Measurements from ENCODE around the gene FAM131A. TPM values are rescaled to one million over a fixed set of nuclear protein-coding genes. Genes with fewer than 3 reads are reported as not detected.

FAM131A gene
- total RNA-seq, 1 experiment from 2014 or later, result 23.0 TPM

- TF ChIP-seq, protein P1, sequence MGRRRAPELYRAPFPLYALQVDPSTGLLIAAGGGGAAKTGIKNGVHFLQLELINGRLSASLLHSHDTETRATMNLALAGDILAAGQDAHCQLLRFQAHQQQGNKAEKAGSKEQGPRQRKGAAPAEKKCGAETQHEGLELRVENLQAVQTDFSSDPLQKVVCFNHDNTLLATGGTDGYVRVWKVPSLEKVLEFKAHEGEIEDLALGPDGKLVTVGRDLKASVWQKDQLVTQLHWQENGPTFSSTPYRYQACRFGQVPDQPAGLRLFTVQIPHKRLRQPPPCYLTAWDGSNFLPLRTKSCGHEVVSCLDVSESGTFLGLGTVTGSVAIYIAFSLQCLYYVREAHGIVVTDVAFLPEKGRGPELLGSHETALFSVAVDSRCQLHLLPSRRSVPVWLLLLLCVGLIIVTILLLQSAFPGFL (CRISPR knock-in tag; IDR thresholded peaks at IDR 0.05; ENCODE audit: borderline replicate concordance), result no peak
Measured at GRCh38 chr3:184306341-184306972, 30.9 kb upstream of the FAM131A start (continued).

GRCh38 chr3:184307915-184308314, 29.5 kb upstream of the FAM131A start:
- TF ChIP-seq ATF3 (CRISPR knock-in tag; conservative IDR thresholded peaks at IDR 0.05), result no peak
- TF ChIP-seq, protein P2, sequence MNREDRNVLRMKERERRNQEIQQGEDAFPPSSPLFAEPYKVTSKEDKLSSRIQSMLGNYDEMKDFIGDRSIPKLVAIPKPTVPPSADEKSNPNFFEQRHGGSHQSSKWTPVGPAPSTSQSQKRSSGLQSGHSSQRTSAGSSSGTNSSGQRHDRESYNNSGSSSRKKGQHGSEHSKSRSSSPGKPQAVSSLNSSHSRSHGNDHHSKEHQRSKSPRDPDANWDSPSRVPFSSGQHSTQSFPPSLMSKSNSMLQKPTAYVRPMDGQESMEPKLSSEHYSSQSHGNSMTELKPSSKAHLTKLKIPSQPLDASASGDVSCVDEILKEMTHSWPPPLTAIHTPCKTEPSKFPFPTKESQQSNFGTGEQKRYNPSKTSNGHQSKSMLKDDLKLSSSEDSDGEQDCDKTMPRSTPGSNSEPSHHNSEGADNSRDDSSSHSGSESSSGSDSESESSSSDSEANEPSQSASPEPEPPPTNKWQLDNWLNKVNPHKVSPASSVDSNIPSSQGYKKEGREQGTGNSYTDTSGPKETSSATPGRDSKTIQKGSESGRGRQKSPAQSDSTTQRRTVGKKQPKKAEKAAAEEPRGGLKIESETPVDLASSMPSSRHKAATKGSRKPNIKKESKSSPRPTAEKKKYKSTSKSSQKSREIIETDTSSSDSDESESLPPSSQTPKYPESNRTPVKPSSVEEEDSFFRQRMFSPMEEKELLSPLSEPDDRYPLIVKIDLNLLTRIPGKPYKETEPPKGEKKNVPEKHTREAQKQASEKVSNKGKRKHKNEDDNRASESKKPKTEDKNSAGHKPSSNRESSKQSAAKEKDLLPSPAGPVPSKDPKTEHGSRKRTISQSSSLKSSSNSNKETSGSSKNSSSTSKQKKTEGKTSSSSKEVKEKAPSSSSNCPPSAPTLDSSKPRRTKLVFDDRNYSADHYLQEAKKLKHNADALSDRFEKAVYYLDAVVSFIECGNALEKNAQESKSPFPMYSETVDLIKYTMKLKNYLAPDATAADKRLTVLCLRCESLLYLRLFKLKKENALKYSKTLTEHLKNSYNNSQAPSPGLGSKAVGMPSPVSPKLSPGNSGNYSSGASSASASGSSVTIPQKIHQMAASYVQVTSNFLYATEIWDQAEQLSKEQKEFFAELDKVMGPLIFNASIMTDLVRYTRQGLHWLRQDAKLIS (CRISPR knock-in tag; IDR thresholded peaks at IDR 0.05; ENCODE audit: borderline replicate concordance), result no peak
- Mint-ChIP-seq H3K9me3 (no peaks in the 10 kb centered on the region), H3K27me3 (ENCODE audit: low read depth) (no peaks in the 10 kb centered on the region), H3K27ac (no peak overlapping the region), H3K36me3 (peaks cover 66% of the 10 kb centered on the region), H3K4me3 (no peak overlapping the region), H3K4me1 (no peaks in the 10 kb centered on the region)
- ATAC-seq (no peak), DNase-seq (ENCODE audit: low spot score) (no peak)
- ChIA-PET CTCF (no interaction called here), POLR2A (no interaction called here)

- ChIA-PET POLR2A (no interaction called here), CTCF (no interaction called here)
Measured at GRCh38 chr3:184308744-184309143, 28.7 kb upstream of the FAM131A start.

More at GRCh38 chr3:184308744-184309143, 28.7 kb upstream of the FAM131A start:
- H3K36me3 Mint-ChIP-seq, result peaks cover 58% of the 10 kb centered on the region
- no peak overlapping the region for H3K27ac Mint-ChIP-seq
- DNase-seq (ENCODE audit: low spot score) (no peak), ATAC-seq (no peak)
- H3K4me1 Mint-ChIP-seq, result 0 out of 2 replicates have a peak, but pooled peaks cover 1% of the 10 kb centered on the region
- H3K9me3 Mint-ChIP-seq, result no peaks in the 10 kb centered on the region
- no peaks in the 10 kb centered on the region for H3K27me3 Mint-ChIP-seq (ENCODE audit: low read depth)
- TF ChIP-seq, protein P3, sequence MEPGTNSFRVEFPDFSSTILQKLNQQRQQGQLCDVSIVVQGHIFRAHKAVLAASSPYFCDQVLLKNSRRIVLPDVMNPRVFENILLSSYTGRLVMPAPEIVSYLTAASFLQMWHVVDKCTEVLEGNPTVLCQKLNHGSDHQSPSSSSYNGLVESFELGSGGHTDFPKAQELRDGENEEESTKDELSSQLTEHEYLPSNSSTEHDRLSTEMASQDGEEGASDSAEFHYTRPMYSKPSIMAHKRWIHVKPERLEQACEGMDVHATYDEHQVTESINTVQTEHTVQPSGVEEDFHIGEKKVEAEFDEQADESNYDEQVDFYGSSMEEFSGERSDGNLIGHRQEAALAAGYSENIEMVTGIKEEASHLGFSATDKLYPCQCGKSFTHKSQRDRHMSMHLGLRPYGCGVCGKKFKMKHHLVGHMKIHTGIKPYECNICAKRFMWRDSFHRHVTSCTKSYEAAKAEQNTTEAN (CRISPR knock-in tag; IDR thresholded peaks at IDR 0.05), result no peak
- no peak for TF ChIP-seq GTF2I (CRISPR knock-in tag; conservative IDR thresholded peaks at IDR 0.05)
- no peak for TF ChIP-seq MLX (CRISPR knock-in tag; IDR thresholded peaks at IDR 0.05)
- TF ChIP-seq TP53 (CRISPR knock-in tag; IDR thresholded peaks at IDR 0.05), result no peak
- TF ChIP-seq ZNF317 (CRISPR knock-in tag; IDR thresholded peaks at IDR 0.05; ENCODE audit: borderline replicate concordance, low read depth), result no peak
- TF ChIP-seq, protein P4, sequence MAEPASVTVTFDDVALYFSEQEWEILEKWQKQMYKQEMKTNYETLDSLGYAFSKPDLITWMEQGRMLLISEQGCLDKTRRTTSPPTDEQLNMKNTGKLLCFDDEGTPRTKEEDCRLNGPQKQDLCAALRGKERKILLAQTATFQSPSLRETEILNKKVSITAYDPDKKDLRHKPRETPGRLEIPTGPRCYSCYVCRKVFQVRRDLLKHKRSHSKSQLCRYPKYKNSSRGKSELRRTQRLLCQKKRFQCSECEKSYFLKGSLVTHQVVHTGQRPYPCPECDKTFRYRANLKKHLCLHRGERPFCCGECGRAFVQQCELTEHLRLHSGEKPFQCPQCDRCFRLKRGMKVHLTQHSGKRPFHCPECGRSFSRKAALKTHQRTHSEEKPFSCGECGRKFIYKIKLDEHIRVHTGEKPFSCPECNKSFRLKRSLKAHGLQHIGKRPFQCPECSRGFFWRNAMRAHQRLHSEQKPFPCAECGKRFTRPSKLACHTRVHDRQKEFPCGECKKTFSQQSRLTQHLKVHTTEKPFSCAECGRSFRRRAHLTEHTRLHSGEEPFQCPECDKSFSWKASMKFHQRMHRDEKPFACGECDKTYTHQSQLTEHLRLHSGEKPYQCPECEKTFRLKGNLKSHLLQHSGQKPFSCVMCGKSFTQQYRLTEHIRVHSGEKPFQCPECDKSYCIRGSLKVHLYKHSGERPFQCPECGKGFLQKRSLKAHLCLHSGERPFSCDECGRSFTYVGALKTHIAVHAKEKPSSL (CRISPR knock-in tag; conservative IDR thresholded peaks at IDR 0.05), result no peak
- no peak overlapping the region for H3K4me3 Mint-ChIP-seq

Data from WTC11 (cell line).